GM11168 (cell line): Measurements from ENCODE around the gene DNLZ.

Experiments used
- in situ Hi-C: fragments of 300-500 bp; cut with MboI; formaldehyde crosslinking; loops from one replicate; pipeline ENCODE4 v1.12.0; 2022; ENCODE audit warnings: low sequenced_read_pairs; ENCODE audit not compliant: unreplicated experiment

The DNLZ gene

DNA sequence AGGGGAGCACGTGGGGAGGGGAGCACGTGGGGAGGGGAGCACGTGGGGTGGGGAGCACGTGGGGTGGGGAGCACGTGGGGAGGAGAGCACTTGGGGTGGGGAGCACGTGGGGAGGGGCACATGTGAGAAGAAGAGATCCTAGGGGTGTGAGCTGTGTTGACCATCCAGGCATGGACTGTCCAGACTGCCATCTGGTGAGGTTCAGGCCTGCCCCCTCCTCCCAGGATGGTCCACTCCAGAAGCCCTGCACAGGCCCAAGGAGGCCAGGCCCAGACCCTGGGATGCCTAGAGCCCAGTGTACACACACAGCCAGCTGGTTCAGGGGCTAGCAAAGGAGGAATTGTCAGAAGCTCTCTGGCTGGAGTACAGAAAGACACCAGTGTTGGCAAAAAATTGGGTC is 34.1 kb upstream of the DNLZ start:
- in situ Hi-C loops = no loop called here

DNA sequence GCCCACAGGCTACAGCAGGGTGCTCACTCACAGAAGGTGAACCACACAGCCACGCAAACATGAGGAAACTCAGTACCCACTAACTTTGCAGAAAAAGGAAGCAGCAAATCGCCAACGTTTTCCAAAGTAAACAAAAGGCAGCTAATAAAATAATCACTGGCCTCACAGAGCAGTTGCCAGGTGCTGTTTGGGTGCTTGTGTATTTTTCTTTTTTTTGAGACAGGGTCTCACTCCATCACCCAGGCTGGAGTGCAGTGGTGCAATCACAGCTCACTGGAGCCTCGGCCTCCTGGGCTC is 32.6 kb upstream of the DNLZ start:
- in situ Hi-C loops = no loop called here

DNA sequence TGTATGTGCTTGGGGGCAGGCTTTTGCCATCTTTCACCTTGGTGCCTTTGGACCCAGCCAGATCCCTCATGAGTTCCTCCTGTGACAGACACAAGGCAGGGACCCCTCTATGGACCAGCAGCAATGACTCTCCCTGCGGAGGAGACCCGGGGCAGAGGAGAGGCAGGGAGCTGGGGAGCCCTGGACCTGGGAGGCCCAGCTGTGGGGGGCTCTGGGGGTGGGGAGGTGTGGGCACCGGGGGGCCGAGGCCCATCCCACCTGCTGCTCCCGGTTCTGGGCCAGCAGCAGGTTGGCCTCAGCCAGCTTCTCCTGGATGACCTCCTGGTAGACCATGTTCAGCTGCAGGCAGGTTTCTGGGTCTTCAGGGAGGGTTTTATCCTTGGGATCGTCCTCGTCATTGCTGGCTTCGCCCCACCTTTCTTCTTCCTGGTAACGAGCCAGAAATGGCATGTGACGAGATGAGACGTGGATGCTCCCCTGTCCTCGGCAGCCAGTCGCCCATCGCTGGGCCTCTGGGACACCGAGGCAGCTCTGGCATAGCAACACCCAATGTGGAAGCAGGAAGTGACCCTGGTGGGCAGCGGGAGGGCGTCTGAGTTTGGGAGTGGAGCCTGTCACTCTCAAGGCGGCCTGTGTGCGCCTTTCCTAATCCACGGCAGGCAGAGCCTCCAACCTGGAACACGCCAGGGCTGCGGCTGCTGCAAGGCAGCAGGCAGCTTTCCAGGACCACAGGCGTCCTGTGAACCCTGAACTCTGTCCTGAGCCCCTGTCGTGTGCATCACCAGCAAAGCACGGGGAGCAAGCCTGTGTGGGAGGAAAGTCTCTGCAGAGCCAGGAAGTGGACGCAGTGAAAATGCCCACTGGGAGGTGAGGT is 32.0 kb upstream of the DNLZ start:
- in situ Hi-C loops = no loop called here

GRCh38 chr9:136395020-136395340 is 31.4 kb upstream of the DNLZ start:
- in situ Hi-C loops = no loop called here

GRCh38 chr9:136394312-136395019 is 30.9 kb upstream of the DNLZ start:
- in situ Hi-C loops = no loop called here

- in situ Hi-C loops = no loop called here
Measured at GRCh38 chr9:136393531-136393930, 30.0 kb upstream of the DNLZ start.

GRCh38 chr9:136392538-136393449 is 29.2 kb upstream of the DNLZ start:
- in situ Hi-C loops = no loop called here

DNA sequence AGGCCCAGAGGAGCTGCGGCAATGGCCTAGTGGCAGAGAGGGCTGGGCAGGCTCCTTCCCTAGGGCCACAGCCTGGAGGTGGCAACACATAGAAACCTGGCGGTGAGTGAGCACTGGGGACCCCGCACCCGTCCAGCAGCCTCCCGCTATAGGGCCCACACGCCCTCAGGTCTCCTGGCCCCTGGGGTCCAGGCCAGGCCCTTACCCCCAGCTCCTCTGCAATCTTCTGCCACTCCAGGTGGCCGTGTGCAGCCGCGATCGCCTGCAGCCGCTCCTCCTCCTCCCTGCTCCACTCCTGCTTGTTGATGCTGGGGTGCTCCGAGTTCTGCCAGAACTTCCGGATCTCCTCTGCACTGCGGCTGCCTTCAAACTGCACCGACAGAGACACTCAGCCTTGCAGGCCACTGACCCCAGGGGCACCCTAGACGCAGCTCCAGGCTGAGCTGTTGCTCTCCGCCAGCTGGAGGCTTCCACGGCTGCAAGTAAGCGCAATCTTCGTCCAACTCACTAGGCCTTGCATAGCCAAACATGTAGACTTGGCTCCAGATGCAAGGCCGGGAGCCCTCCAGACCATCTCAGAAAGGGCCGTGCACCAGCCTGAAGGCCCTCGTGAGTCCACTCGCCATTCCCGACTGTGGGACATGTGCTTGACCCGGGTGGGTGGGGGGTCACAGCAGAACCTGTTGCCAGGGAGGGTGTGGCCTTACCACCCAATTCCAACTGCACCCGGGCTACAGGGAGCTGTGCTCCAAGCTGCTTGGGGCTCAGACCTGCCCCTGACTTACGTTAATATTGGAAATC is 28.4 kb upstream of the DNLZ start:
- in situ Hi-C loops = no loop called here

GRCh38 chr9:136389396-136389795 is 25.9 kb upstream of the DNLZ start:
- in situ Hi-C loops = no loop called here

- in situ Hi-C loops = no loop called here
Measured at GRCh38 chr9:136387217-136387616, 23.7 kb upstream of the DNLZ start.

DNA sequence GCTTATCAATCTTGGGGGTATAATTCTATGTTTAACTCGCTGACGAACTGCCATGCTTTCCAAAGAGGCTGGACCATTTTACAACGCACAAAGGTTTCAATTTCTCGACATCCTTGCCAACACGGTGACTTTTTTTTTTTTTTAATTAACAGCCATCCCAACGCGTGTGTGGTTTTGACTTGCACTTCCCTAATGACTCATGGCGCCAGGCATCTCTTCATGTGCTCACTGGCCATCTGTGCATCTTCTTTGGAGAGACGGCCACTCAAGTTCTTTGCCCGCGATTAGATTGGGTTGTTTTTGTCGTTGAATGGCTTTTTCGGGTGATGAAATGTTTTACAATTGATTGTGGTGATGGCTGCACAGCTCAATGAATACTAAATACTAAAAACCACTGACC is 22.5 kb upstream of the DNLZ start:
- in situ Hi-C loops = no loop called here

- in situ Hi-C loops = no loop called here
Measured at GRCh38 chr9:136385015-136385414, 21.5 kb upstream of the DNLZ start.

DNA sequence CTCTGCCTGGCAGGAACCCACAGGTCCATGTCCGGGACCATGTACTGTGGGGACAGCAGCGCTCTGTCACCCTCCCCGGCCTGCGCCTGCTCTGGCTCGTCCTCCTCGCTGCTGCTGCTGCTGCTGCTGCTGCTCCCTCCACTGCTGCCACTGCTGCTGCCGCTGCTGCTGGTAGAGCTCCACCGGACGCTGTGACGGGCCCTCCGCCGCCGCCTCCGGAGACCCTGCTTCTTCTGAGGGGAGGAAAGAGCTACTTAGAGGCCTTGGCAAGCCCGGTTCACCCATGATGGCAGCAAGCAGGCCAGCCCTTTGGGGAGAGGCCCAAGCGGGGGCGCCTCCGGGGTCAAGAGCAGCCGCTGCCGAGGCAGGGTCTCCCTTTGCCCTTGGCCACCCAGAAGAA is 19.9 kb upstream of the DNLZ start:
- in situ Hi-C loops = no loop called here

DNA sequence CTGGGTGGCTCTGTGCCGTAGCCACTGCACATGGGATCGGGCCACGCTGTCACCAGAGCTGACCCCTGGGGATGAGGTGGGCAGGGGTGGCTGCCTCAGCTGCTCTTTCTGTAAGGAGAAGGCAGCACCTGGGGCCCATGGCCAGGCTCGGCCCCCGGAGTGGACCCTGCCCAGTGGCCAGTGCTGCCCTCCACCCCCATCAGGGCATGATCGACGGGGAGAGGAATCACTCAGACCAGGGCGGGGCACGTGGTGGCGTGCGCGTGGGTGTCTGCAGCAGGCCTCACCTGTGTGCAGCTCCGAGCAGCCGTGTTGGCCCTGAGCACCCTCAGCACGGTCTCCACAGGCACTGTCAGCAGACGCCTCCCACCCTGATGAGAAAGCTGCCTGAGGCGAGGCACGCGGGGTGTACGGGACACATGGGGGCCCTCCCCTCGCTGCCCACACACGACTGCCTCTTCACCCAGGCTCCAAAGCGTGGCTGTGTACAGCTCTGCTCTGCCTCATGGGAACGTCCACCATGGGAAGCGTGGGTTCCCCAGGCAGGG is 18.5 kb upstream of the DNLZ start:
- in situ Hi-C loops = no loop called here

DNA sequence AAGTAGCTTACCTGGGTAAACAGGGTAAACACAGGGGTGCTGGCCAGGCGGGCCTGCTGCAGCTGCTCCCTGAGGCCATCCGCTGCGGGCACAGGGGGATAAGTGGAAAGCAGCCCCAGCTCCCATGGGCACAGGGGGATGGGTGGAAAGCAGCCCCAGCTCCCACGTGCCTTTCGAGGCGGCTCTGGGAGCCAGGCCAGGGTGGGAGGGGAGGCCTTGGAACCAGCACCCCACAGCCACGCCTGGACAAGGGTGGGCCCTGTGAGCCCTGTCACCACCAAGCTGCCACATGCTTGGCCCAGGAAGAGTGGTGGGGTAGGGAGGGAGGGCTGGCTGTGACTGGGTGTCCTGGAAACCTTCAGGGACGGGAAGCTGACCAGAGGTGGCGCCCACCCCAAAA is 17.8 kb upstream of the DNLZ start:
- in situ Hi-C loops = no loop called here

GRCh38 chr9:136380381-136380780 is 16.8 kb upstream of the DNLZ start:
- in situ Hi-C loops = no loop called here

GRCh38 chr9:136379891-136380290 is 16.3 kb upstream of the DNLZ start:
- in situ Hi-C loops = no loop called here

DNA sequence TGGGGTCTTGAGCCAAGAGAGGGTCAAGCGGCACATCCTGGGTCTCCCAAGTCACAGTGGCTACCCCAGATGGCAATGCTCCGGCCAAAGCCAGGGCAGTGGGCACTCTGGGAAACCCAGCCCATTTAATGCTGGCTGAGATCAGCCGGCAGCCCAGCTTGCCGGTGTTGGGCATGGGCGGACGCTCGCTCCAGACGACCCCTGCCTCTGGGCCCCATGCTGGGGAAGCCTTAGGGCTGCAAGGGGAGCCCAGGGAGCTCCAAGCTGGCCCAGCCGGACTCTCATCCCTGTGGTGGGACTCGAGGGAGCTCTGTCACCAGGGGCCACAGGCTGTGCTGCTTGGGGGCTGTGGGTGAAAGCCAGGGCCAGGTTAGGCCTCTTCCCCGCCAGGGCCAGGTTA is 15.9 kb upstream of the DNLZ start:
- in situ Hi-C loops = no loop called here

DNA sequence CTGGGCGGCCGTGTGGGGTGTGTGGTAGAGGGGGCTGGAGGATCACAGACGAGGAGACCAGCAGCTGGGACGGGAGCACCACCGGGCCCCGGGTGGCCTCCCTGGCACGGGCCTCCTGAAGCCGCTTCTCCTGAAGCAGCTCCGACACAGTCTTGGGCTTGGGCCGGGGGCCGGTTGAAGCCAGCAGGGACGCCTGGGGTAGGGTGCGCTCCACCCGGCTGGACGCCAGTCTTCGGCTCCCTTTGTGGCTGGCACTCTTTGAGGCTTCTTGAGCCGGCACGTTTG is 15.4 kb upstream of the DNLZ start:
- in situ Hi-C loops = no loop called here
